ENCODE measurements around the gene MAN2B2.

MAN2B2 gene

GRCh38 chr4:6612961-6613675 lies 38.1 kb downstream of the MAN2B2 start:
- Histone ChIP-seq H4K91ac (ENCODE audit: low read depth, low read length) (no peak overlapping the region), H3K4me2 (ENCODE audit: low read length) (no peak overlapping the region), H3K4me1 (ENCODE audit: control insufficient read depth in 1 of 2, insufficient read depth in 2 of 2, low read length in 2 of 2) (no peaks in the 10 kb centered on the region), H4K12ac (ENCODE audit: low read depth, low read length) (no peak overlapping the region), H3K9ac (ENCODE audit: low read length) (no peak overlapping the region), H3K27me3 (ENCODE audit: insufficient read depth, low read length) (no peaks in the 10 kb centered on the region), H3K23ac (ENCODE audit: low read length) (no peak overlapping the region), H2BK120ac (ENCODE audit: insufficient read depth, low read length, poor library complexity) (no peak overlapping the region), H3K36me3 (ENCODE audit: control insufficient read depth in 1 of 2, insufficient read depth in 2 of 2, low read length in 2 of 2) (peaks cover 18 to 25% of the 10 kb centered on the region in 2 experiments), H3K9me3 (ENCODE audit: insufficient read depth, low read depth, low read length) (peaks cover 4% of the 10 kb centered on the region), H3K27ac (ENCODE audit: low read depth, low read length) (no peak overlapping the region), H3K4me3 (ENCODE audit: low read depth, low read length) (no peak overlapping the region), H4K8ac (ENCODE audit: low read depth, low read length) (no peak overlapping the region), H3K18ac (ENCODE audit: low read length) (no peak overlapping the region), H3K79me1 (ENCODE audit: low read length) (no peaks in the 10 kb centered on the region), H3K4ac (ENCODE audit: low read depth, low read length) (no peak overlapping the region), H2AFZ (ENCODE audit: insufficient read depth, low read length, poor library complexity) (no peak overlapping the region), H3K14ac (ENCODE audit: low read length) (no peak overlapping the region), H3K79me2 (ENCODE audit: control insufficient read depth, insufficient read depth, low read length, poor library complexity) (no peaks in the 10 kb centered on the region), H2BK5ac (ENCODE audit: low read depth, low read length, poor library complexity) (no peak overlapping the region), H2AK5ac (ENCODE audit: low read length) (no peak overlapping the region), H2BK12ac (ENCODE audit: low read length) (no peak overlapping the region)
- no peak for DNase-seq
- WGBS (ENCODE audit: extremely low coverage, insufficient coverage, insufficient read length): no CpG with 5 or more reads among the region's 3 CpGs

GRCh38 chr4:6613676-6614651 lies 39.0 kb downstream of the MAN2B2 start:
- no peak overlapping the region for H3K4me2 ChIP-seq (ENCODE audit: low read length)
- no peaks in the 10 kb centered on the region for H3K79me2 ChIP-seq (ENCODE audit: control insufficient read depth, insufficient read depth, low read length, poor library complexity)
- H3K9me3 ChIP-seq (ENCODE audit: insufficient read depth, low read depth, low read length): peaks cover 4% of the 10 kb centered on the region
- H3K27me3 ChIP-seq (ENCODE audit: insufficient read depth, low read length): no peaks in the 10 kb centered on the region
- H3K4me1 ChIP-seq (ENCODE audit: control insufficient read depth in 1 of 2, insufficient read depth in 2 of 2, low read length in 2 of 2): no peaks in the 10 kb centered on the region
- H2BK12ac ChIP-seq (ENCODE audit: low read length): no peak overlapping the region
- no peak for DNase-seq
- no peak overlapping the region for H3K18ac ChIP-seq (ENCODE audit: low read length)
- H3K4me3 ChIP-seq (ENCODE audit: low read depth, low read length): no peak overlapping the region
- H4K91ac ChIP-seq (ENCODE audit: low read depth, low read length): no peak overlapping the region
- H2AK5ac ChIP-seq (ENCODE audit: low read length): no peak overlapping the region
- no peak overlapping the region for H3K4ac ChIP-seq (ENCODE audit: low read depth, low read length)
- no peak overlapping the region for H4K12ac ChIP-seq (ENCODE audit: low read depth, low read length)
- H2AFZ ChIP-seq (ENCODE audit: insufficient read depth, low read length, poor library complexity): no peak overlapping the region
- WGBS (ENCODE audit: extremely low coverage, insufficient coverage, insufficient read length): 98% methylated on average over 2 of the region's 17 CpGs
- H3K9ac ChIP-seq (ENCODE audit: low read length): no peak overlapping the region
- H3K27ac ChIP-seq (ENCODE audit: low read depth, low read length): no peak overlapping the region
- peaks cover 19 to 28% of the 10 kb centered on the region in 2 experiments for H3K36me3 ChIP-seq (ENCODE audit: control insufficient read depth in 1 of 2, insufficient read depth in 2 of 2, low read length in 2 of 2)
- no peak overlapping the region for H2BK5ac ChIP-seq (ENCODE audit: low read depth, low read length, poor library complexity)
- H3K23ac ChIP-seq (ENCODE audit: low read length): no peak overlapping the region
- H3K14ac ChIP-seq (ENCODE audit: low read length): no peak overlapping the region
- H2BK120ac ChIP-seq (ENCODE audit: insufficient read depth, low read length, poor library complexity): no peak overlapping the region
- H3K79me1 ChIP-seq (ENCODE audit: low read length): no peaks in the 10 kb centered on the region
- H4K8ac ChIP-seq (ENCODE audit: low read depth, low read length): no peak overlapping the region

- Histone ChIP-seq H3K36me3 (ENCODE audit: control insufficient read depth in 1 of 2, insufficient read depth in 2 of 2, low read length in 2 of 2) (peaks cover 14 to 28% of the 10 kb centered on the region in 2 experiments), H3K4me3 (ENCODE audit: low read depth, low read length) (no peak overlapping the region), H3K79me2 (ENCODE audit: control insufficient read depth, insufficient read depth, low read length, poor library complexity) (no peaks in the 10 kb centered on the region), H3K27ac (ENCODE audit: low read depth, low read length) (no peak overlapping the region), H2BK5ac (ENCODE audit: low read depth, low read length, poor library complexity) (no peak overlapping the region), H4K12ac (ENCODE audit: low read depth, low read length) (no peak overlapping the region), H4K91ac (ENCODE audit: low read depth, low read length) (no peak overlapping the region), H3K4me2 (ENCODE audit: low read length) (no peak overlapping the region), H4K8ac (ENCODE audit: low read depth, low read length) (no peak overlapping the region), H3K14ac (ENCODE audit: low read length) (no peak overlapping the region), H3K9me3 (ENCODE audit: insufficient read depth, low read depth, low read length) (peaks cover 4% of the 10 kb centered on the region), H3K4me1 (ENCODE audit: control insufficient read depth in 1 of 2, insufficient read depth in 2 of 2, low read length in 2 of 2) (no peaks in the 10 kb centered on the region), H3K9ac (ENCODE audit: low read length) (no peak overlapping the region), H3K4ac (ENCODE audit: low read depth, low read length) (no peak overlapping the region), H2AK5ac (ENCODE audit: low read length) (no peak overlapping the region), H3K27me3 (ENCODE audit: insufficient read depth, low read length) (no peaks in the 10 kb centered on the region), H2AFZ (ENCODE audit: insufficient read depth, low read length, poor library complexity) (no peak overlapping the region), H2BK120ac (ENCODE audit: insufficient read depth, low read length, poor library complexity) (no peak overlapping the region), H3K18ac (ENCODE audit: low read length) (no peak overlapping the region), H3K79me1 (ENCODE audit: low read length) (no peaks in the 10 kb centered on the region), H3K23ac (ENCODE audit: low read length) (no peak overlapping the region), H2BK12ac (ENCODE audit: low read length) (no peak overlapping the region)
- no CpG with 5 or more reads among the region's 11 CpGs for WGBS (ENCODE audit: extremely low coverage, insufficient coverage, insufficient read length)
- DNase-seq: no peak
These were observed 39.8 kb downstream of the MAN2B2 start for GRCh38 chr4:6614701-6615230.

GRCh38 chr4:6616087-6616995 lies 41.4 kb downstream of the MAN2B2 start:
- no peaks in the 10 kb centered on the region for H3K79me1 ChIP-seq (ENCODE audit: low read length)
- no peak overlapping the region for H3K18ac ChIP-seq (ENCODE audit: low read length)
- H4K8ac ChIP-seq (ENCODE audit: low read depth, low read length): no peak overlapping the region
- no peak overlapping the region for H3K23ac ChIP-seq (ENCODE audit: low read length)
- no peak for DNase-seq
- no peak overlapping the region for H2BK120ac ChIP-seq (ENCODE audit: insufficient read depth, low read length, poor library complexity)
- no peak overlapping the region for H2AK5ac ChIP-seq (ENCODE audit: low read length)
- peaks cover 2% of the 10 kb centered on the region for H3K9me3 ChIP-seq (ENCODE audit: insufficient read depth, low read depth, low read length)
- peaks cover 11 to 18% of the 10 kb centered on the region in 2 experiments for H3K36me3 ChIP-seq (ENCODE audit: control insufficient read depth in 1 of 2, insufficient read depth in 2 of 2, low read length in 2 of 2)
- no CpG with 5 or more reads among the region's 18 CpGs for WGBS (ENCODE audit: extremely low coverage, insufficient coverage, insufficient read length)
- no peak overlapping the region for H2BK12ac ChIP-seq (ENCODE audit: low read length)
- H4K91ac ChIP-seq (ENCODE audit: low read depth, low read length): no peak overlapping the region
- no peaks in the 10 kb centered on the region for H3K4me1 ChIP-seq (ENCODE audit: control insufficient read depth in 1 of 2, insufficient read depth in 2 of 2, low read length in 2 of 2)
- H3K4ac ChIP-seq (ENCODE audit: low read depth, low read length): no peak overlapping the region
- no peak overlapping the region for H3K4me2 ChIP-seq (ENCODE audit: low read length)
- H3K14ac ChIP-seq (ENCODE audit: low read length): no peak overlapping the region
- H2AFZ ChIP-seq (ENCODE audit: insufficient read depth, low read length, poor library complexity): no peak overlapping the region
- H4K12ac ChIP-seq (ENCODE audit: low read depth, low read length): no peak overlapping the region
- no peaks in the 10 kb centered on the region for H3K27me3 ChIP-seq (ENCODE audit: insufficient read depth, low read length)
- no peak overlapping the region for H3K9ac ChIP-seq (ENCODE audit: low read length)
- no peak overlapping the region for H3K27ac ChIP-seq (ENCODE audit: low read depth, low read length)
- no peaks in the 10 kb centered on the region for H3K79me2 ChIP-seq (ENCODE audit: control insufficient read depth, insufficient read depth, low read length, poor library complexity)
- no peak overlapping the region for H2BK5ac ChIP-seq (ENCODE audit: low read depth, low read length, poor library complexity)
- H3K4me3 ChIP-seq (ENCODE audit: low read depth, low read length): no peak overlapping the region
